GM21529 (cell line): ENCODE results near the gene PNPLA1.
"Not testable (repeated sequence)": the region's sequence is repeated elsewhere in the genome, so short reads cannot be mapped to it uniquely, and the experiment has no call there.

ENCODE experiments used
- ATAC-seq: cut with Tn5 transposase; IDR thresholded peaks from one replicate; pipeline ENCODE4 v1.9.1; 2021; ENCODE audit not compliant: unreplicated experiment

Gene PNPLA1

DNA sequence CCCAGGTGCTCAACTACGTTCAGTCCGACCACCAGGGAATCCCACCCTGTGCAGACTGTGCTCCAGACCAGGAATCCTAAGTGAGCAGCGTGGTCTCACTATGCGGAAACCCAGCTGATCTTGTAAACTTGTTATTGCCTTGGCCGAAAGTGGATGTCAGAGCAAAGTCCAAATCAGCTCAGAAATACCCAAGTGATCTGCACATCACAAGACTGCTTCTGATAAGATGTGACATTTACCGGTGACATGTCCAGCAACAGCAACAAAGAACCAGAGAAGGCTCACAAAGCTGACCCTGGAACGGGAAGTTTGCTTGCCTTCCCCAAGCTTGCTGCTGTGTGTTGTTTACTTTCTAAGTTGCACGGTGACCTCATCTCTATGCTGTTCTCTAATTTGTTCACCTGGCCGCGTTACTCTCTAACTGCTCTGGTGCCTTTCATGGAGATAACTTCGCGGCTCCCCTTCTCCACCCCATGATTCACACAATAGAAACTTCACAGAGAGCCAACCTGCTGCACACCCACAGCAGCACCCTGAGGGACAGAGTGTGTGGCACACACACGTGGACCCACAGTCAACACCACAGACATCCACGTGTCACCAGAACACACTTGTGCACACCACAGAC is 65.1 kb downstream of the PNPLA1 start:
- ATAC-seq, result no peak

GRCh38 chr6:36335465-36336207 is 65.8 kb downstream of the PNPLA1 start:
- no peak for ATAC-seq

GRCh38 chr6:36336208-36336710 is 66.4 kb downstream of the PNPLA1 start:
- no peak for ATAC-seq

- ATAC-seq, result no peak
Observed at GRCh38 chr6:36336779-36337241, 67.0 kb downstream of the PNPLA1 start, which contains the start of gene BNIP5. Gene BNIP5, minus strand, starts transcription at chr6:36336888. Its CDS starts 6,198 bp downstream, at chr6:36330690.

- no peak for ATAC-seq
Observed at GRCh38 chr6:36337814-36338213, 68.0 kb downstream of the PNPLA1 start.

DNA sequence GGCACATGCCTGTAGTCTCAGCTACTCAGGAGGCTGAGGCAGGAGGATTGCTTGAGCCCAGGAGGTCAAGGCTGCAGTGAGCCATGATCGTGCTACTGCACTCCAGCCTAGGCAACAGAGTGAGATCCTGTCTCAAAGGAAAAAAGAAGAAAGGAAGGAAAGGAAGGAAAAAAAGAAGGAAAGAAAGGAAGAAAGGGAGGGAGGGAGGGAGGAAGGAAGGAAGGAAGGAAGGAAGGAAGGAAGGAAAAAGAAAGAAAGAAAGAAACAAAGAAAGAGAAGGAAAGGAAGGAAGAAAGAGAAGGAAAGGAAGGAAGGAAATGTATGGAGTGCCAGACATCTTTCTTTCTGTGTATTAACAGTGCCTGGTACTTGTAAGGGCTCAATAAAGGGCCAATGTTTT is 68.4 kb downstream of the PNPLA1 start:
- not testable (repeated sequence) for ATAC-seq

- no peak for ATAC-seq
Observed at GRCh38 chr6:36339146-36339545, 69.3 kb downstream of the PNPLA1 start.

GRCh38 chr6:36340306-36340617 is 70.4 kb downstream of the PNPLA1 start:
- no peak for ATAC-seq

GRCh38 chr6:36340618-36341454 is 71.0 kb downstream of the PNPLA1 start:
- no peak for ATAC-seq

- no peak for ATAC-seq
Observed at GRCh38 chr6:36343109-36343680, 73.3 kb downstream of the PNPLA1 start.

- no peak for ATAC-seq
Observed at GRCh38 chr6:36345681-36346466, 76.0 kb downstream of the PNPLA1 start.

GRCh38 chr6:36346486-36347273 is 76.8 kb downstream of the PNPLA1 start:
- ATAC-seq, result no peak

DNA sequence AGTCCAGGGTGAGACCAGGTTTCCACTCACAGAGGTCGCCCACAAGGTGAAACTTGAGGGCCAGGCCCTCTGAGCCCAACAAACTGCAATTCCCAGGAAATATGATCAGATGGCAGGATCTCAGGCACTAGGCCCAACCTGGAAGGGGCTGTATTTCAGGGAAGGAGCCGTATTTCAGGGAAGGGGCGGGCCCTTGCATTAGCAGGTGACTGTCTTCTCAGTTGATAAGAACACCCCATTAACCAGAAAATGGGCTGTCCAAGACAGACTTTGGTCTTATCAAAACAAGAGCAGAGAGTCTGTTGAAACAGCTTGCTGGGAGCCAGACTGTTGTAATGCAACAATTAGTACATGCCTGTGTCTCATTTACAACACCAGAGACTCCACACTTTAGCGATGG is 77.8 kb downstream of the PNPLA1 start:
- no peak for ATAC-seq

GRCh38 chr6:36349240-36349639 is 79.4 kb downstream of the PNPLA1 start:
- no peak for ATAC-seq

- no peak for ATAC-seq
Observed at GRCh38 chr6:36350082-36350481, 80.2 kb downstream of the PNPLA1 start.

DNA sequence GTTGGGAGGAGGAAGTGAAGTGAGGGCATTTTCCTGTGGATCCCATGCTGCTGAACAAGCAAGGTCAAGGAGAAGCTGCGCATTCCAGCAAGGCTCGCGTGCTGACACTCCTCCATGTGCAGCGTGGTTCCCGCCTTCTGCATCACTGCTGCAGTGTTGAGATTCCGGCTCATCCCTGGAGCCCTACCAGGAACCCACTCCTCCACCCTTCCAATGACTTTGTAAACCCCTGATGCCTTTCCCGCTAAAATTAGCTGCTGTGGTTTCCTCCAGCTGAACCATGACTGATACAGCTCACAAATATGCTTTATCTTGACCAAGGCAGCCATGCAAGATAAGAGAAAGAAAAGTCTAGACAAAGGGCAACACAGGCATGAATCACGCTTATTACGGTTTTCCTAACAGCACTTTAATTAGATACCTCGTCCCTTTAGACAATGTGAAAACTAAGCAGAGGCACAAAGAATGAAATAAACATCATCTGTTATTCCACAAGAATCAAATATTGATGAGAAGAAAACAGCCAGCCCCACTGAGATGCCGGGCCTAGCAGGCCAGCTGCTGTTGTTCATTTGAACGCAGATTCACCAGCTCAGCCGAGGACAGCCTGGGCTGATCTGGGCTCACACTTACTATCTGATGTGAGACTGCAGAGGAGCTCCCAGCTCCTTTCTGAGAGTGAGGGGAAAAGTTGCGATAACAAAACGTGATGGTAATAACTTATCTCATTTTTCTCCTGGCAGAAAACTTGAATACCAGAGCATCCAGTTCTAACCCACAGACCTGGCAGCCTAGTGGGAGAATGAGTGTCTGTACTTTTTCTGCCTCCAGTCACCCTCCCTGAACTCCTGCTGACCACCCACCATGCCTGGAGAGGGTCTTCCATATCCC is 81.1 kb downstream of the PNPLA1 start:
- ATAC-seq, result no peak

GRCh38 chr6:36352477-36353157 is 82.8 kb downstream of the PNPLA1 start:
- ATAC-seq, result no peak

GRCh38 chr6:36353411-36353915 is 83.6 kb downstream of the PNPLA1 start:
- ATAC-seq, result no peak
